NCI-H748 treated with DMSO at 0.1 percent for 48 hours (cell line): ENCODE data around the gene GABRB1.
A peak's percentile ranks its signal among the peaks of the same experiment; 100 is the strongest.
"Not testable (repeated sequence)": the region's sequence is repeated elsewhere in the genome, so short reads cannot be mapped to it uniquely, and the experiment has no call there.

Experiments
- DNase-seq: peaks from one replicate; lab custom pipeline; 2025; lab: John Stamatoyannopoulos, UW

Gene GABRB1

DNA sequence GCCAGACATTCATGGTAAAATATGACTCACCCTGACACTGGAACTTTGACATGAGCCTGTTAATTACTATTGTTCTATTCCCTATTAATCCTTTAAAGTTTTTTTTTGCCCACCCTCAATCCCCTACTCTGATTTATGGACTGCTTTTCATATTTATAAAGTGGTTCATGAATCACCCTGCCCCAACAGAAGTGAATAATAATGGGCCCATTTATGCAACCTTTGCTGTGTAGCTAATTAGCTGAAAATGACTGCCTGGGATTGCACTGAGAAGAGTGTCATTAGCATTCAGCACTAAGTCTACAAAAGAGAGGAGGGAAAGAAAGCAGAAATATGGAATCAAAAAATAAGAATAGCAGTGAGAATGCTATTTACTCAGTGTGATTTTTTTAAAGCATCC, 277.8 kb downstream of the GABRB1 start:
- no peak for DNase-seq

DNA sequence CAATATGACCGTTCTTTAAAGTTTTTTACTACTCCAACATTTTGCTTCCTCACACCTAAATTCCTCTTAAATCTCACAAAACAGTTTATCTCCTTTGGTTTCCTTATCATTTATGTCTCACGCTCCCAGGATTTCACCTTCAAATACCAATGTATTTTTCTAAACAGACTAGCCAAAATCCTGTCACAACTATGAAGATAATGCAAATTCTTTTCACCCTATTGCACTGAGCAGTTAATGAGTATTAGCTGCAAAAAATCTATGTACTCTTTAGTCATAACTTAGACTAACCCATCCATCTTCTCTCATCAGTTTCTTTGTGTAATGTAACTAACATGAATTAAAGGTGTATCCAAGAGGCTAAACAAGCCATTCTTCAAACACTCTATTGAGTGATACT, 280.8 kb downstream of the GABRB1 start:
- DNase-seq = no peak

DNA sequence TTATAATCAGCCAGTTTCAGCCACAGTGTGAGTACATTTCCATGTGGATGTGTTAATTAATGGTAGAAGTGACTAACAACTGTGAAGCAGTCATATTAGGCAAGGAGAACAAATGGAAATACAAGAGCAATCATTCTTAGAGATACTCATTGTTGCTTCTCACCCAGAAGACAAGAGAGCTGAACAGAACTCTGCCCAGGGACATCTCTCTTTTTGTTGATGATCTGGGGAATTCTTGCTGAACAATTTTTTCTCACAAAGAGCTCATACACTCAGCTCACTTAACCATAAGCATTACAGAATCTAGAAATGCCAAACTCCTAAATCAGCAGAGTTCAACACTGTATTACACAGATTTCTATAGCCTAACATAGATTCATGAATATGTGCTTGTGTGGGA, 282.0 kb downstream of the GABRB1 start:
- no peak for DNase-seq

DNA sequence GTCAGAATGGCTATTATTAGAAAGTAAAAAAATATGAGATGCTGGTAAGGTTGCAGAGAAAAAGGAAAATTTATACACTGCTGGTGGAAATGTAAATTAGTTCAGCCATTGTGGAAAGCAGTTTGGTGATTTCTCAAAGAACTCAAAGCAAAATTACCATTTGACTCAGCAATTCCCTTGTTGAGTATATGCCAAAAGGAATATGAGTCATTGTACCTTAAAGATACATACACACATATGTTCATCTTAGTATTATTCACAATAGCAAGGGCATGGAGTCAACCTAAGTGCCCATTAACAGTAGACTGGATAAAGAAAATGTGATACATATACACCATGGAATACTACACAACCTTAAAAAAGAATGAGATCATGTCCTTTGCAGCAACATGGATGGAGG, 284.0 kb downstream of the GABRB1 start:
- no peak for DNase-seq

DNA sequence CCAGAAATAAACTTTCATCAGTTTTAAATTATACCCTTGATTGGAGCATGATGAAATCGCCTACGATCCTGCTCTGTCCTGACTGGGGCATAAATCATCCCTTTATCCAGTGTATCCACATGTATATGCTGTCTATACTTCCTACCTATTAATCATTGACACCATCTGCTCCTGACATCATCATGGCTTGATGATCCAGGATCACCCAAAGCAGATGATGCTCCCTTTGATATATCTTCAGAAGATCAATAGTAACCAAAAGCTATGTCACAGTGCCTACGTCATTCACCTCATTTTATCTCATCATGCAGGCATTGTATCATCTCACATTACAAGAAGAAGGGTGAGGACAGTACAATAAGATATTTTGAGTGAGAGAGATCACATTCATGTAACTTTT, 294.7 kb downstream of the GABRB1 start:
- DNase-seq = no peak

DNA sequence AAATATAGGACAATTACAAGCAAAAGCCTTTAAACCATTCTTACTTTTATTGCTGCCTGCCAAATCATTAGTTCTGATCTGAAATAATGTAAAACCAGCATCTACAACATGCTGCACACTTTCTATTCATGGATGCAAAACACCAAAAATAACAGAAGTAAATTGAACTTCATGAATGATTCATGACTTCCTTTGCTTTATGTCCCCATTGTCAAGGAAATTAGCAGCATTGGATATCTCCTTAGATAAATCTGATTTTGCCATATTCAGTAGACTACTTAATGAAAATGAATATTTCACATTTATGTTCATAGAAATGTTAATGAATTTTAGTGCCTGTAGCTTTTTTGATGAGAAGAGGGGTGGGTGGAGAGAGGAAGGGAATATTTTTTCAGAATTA, 299.5 kb downstream of the GABRB1 start:
- DNase-seq = no peak

DNA sequence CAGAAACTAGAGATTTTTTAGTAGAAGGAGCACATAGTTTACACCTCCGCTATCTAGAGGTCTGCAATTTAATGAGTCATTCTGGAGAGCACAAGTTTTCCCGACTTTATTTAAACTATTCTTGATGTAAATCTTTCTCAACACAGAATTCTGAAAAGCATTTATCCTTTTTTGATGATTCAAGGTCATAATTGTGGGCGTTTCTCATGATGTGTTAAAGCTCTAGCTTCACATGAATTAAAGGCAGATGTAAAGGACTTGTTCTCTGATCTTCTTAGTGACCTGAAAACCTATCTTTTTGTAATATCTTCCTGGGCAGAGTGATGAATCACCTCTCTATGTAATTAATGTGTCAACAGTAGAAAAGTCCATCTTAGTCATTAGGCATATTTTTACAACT, 303.3 kb downstream of the GABRB1 start:
- DNase-seq = no peak

DNA sequence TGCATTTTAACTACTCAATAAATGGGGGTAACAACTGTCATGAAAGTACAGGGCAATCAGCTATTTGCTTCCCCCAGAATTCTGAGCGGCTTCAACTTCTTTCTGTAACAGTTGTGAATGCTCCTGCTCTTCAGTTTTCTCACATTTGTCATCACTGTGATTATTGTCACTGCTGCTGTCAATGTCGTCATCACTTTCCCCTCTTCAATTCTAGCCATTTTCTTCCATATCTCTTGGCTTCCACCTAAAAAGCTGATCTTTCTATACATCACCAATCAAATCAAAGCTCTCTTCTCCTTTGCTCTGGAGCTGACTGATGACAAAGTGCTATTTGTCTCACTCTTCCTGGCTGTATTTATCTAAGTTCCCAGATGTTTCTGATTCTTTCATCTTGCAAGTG, 306.5 kb downstream of the GABRB1 start:
- no peak for DNase-seq

DNA sequence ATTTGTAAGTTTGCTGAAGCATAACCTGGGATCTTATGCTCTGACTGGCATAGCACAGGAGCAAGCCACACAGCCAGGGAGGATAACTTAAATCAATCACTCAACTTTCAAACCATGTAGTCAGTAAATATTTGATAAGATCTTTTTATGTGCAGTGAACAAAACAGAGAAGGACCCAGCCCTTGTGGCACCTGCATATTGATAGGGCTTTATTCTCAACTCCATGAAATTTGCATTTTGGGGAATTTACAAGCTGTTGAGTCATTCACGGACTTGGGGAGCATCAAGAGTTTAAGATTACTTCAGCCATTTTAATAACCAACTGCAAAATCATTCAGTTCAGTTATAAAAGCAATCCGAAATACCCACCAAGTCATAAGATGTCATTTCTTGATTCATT, 309.5 kb downstream of the GABRB1 start:
- DNase-seq = no peak

DNA sequence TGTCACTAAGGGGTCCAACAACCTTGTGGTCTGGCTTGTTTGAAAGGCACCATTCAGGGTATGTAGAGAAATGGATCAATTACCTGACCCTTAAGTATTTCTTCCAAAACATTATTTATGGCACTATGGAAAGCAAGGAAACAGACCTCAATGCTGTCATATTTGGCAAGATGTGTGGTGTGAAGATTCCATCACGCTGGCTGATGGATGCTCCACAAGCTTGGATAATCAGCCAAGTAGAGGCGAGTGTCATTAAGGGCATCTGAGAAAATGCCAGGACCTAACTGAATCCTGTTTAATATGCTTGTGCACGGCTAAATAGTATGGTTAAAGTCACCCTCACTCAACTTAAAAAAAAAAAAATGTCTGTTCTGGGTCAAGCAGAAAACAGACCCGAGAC, 311.4 kb downstream of the GABRB1 start:
- no peak for DNase-seq

DNA sequence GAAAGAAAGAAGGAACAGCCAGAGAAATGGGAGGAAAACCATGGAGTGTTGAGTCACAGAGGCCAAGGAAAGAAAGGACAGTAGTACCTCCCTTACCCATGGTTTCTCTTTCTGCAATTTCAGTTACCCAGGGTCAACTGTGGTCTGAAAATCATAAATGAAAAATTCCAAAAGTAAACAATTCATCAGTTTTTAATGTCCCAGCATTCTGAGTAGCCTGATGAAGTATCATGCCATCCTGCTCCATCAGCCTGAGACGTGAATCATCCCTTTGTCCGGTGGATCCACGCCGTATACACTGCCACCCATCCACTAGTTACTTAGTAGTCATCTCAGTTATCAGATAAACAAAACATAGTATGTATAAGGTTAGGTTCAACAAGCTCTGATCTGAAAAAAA, 318.0 kb downstream of the GABRB1 start:
- DNase-seq = no peak

DNA sequence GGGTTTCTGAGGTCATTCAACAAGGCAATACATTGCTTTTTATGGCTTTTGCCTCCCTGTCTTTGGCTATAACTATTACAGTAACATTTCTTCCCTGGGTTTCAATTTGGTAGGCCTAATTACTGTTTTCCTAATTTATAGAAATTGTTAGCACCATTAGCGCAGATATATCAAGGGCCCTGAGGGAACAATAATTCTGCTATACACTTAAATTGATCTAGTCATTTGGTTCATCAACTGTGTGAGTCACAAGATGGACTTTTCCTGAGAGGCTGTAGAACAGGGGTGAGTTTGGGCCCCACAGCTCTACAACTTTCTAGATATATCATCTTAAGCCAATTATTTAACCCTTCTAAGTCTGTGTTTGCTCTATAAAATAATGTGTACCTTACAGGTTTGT, 324.2 kb downstream of the GABRB1 start:
- DNase-seq = no peak

DNA sequence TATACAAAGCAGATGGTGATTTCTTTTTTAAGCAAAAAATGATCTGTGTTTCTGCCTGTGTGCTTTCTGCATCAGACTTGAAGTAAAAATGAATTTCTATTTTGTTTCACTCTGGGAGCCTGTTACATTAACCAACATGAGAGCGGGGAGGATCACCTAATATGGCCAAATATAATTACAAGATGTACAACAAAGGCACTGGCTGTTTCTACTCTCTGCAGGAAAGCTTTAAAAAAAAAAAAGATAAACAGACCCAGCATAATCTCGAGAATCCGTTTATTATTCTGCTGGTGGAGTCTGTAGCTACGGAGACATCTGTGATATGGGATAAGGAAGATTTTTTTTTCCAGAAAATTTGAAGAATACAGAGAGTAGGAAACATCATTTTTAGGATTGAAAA, 328.5 kb downstream of the GABRB1 start:
- no peak for DNase-seq

DNA sequence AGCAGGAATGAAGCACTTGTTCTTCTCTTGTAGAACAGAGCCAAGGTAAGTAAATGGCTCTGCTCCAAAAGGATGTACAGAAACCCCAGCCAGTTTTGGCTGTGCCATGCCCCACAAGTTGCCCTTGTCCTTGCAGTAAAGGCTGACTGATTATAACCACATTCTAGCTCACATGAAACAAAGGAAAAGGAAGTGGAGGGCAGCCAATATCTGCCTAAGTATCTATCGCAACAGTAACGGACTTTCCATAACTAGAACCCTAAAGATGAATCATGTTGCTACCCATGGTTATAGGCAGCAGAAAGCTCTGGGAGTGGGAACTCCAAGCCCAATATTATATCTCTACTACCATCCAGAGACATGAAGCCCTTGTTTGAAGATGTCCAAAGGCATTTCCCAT, 336.4 kb downstream of the GABRB1 start:
- no peak for DNase-seq

DNA sequence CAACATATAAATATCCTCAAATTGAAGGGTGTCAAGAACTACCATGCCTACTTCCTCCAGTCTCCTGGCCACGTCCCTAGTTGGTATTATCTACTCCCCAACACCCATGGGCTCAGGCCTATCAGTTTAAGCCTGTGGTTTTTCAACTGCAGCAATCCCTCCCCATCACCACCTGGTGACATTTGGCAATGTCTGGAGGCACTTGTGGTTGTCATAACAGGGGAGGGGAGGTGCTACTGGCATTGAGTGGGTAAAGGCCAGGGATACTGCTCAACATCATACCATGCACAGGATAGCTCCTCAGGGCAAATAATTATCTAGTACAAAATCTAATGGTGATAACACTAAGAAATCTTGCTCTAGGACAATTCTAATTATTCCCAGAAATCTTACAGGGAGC, 336.8 kb downstream of the GABRB1 start:
- no peak for DNase-seq

DNA sequence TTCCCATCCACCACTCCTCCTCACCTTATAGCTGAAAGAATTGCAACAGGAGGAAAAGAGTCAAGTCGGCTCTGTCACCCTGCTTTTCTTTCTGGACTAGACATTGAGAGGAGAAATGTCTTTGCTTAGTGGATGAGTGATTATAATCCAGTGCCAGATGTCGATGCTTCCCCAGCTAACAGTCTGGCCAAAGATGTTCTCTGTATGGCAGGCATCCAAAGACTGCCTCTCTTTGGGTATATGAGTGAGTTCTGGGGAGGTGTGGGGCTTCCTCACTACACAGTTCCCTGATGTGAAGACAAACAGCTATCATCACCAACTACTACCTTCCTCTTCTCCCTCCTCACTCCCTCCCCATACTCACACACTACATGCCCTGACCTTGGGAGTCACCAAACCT, 341.2 kb downstream of the GABRB1 start:
- no peak for DNase-seq

DNA sequence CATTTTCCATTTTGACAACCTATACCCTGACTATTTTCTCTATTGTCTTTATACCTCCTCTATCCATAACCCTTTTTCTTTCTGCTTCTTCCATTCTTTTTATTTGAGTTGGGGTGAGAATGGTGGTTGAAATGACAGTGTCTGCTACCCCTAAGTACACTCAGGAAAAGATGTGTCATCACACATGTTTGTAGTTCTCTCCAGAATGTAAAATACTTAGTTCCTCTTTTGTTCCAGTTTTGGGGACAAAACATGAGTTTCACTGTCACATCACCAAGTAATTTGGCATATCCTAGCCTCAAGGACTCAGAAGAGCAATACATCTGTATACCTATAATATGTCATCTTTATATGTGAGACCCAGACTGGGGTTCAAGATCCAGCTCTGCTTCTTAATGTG, 341.8 kb downstream of the GABRB1 start:
- DNase-seq = no peak

DNA sequence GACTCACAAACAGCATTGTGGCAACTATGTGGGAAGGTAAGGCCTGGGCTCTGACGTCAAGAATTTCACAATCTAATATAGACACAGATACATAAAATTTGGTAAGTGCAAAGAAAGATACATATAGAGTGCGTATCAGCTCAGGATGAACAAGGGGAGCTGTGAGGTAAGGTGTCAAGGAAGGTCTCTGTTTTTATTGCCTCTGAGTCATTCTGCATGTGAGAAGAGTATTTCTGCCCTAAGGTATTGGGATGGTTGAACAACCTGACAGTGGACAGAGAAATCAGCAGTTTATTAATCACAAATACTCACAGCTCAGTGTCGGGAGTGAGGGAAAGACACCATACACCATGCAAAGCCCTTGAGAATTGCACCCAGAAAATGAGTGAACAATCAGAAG, 342.3 kb downstream of the GABRB1 start:
- no peak for DNase-seq

DNA sequence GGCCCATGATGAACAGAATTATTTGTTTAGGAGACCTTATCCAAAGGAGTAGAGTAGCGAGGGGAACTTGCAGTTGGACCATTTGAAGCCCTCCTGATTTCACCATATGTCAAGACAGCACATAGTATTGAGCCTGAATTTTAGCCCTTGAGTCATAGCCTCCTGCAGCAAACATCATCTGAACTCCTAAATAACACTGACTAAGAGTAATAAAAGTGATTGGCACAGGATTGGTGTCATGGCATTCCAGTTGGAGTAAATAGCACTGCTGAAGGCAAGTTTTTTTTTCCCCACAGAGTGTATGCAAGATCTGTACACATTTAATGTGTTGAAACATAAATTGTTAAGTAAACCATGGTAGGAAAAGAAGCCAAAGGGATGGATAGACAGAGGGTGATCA, 343.1 kb downstream of the GABRB1 start:
- no peak for DNase-seq

DNA sequence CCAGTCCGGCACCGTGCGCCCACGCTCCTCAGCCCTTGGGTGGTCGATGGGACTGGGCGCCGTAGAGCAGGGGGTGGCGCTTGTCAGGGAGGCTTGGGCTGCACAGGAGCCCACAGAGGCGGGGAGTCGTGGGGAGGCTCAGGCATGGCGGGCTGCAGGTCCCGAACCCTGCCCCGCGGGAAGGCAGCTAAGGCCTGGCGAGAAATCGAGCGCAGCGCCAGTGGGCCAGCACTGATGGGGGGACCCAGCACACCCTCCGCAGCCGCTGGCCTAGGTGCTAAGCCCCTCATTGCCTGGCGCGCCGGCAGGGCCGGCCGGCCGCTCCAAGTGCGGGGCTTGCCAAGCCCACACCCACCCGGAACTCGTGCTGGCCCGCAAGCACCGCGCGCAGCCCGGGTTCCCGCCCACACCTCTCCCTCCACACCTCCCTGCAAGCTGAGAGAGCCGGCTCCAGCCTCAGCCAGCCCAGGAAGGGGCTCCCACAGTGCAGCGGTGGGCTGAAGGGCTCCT, 346.7 kb downstream of the GABRB1 start:
- DNase-seq = not testable (repeated sequence)

DNA sequence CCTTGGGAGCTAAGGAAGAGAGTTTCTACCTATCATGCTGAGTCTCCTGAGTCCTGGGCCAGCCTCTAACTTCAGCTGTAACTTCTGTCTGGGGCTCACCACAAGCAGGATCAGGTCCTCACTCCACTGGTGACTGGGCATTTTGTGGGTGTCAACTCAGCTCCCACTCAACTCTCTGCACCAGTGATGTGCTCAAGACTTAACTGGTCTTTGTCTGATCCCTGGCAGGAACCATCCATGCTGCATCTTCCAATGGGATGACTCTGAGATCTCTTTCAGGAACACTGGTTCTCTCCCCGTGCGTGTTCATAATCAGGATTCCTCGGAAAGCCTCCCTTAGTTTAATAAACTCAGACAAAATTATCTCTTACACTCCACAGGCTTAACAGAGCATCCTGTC, 349.8 kb downstream of the GABRB1 start:
- no peak for DNase-seq

DNA sequence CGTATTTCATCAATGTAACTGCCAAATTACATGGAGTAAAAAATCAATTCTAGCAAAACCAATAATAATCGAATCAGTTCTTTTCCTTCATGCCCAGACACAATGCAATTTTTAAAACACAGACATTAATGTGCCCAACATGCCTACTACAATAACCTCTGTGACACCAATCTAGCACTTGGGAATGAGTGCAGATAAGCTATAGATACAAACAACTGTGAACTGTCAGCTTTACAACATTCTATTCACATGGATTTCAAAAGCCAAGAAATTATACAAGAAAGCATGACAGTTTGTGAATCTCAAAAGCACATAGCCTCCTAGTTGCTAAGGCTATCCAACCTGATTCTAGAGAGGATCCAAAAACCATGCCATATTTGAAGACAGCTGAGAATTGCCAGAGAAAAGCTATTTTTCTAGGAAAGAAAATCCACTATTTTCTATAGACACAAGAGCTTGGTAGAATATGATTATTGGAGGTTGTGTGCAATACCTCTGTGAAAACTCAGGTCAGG, 351.5 kb downstream of the GABRB1 start:
- DNase-seq = no peak

DNA sequence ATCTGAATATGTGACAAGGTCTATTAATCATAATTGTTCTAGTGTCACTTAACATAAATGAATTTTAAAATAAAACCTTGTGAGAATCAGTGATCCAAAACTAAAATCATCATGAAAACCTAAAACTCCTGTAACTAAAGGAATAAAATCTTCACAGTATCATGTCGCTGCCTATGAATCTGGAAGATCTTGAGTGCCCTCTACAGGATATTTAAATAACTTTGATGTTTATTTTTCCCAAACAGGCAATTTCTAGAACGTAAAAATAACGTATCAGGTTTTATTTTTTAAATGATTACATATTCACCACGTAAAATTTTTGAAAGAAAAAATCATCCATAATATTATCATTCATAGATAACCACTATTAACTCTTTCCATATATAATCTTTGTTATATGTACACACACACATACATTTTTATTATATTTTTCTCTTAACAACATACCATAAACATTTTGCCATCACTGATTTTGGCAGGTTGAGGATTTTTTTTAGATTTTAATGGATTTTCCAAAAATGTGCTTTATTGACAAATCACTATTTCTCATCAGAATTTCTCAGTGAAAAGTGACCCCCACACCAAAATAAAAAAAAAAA, 352.6 kb downstream of the GABRB1 start:
- DNase-seq = peak; percentile 44

DNA sequence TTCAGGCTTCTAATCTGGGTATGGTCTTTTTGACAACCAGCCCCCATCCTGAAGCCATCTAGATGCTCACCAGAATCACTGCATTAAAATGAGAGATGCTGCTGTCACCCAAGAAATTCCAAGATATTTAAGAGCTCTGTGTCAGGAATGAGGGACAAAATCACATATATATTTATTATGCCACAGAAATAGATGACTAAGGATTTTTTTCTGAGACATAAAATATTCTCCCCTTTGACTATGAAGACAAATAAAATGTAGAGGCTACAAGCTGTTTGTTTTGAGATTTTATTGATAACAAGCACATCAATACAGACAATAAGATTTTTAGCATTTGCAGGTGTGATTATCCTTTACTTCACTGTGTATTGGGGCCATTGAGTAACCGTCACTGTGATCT, 354.8 kb downstream of the GABRB1 start:
- DNase-seq = no peak
